ENCODE results near the gene NTNG2.

NTNG2 gene

DNA sequence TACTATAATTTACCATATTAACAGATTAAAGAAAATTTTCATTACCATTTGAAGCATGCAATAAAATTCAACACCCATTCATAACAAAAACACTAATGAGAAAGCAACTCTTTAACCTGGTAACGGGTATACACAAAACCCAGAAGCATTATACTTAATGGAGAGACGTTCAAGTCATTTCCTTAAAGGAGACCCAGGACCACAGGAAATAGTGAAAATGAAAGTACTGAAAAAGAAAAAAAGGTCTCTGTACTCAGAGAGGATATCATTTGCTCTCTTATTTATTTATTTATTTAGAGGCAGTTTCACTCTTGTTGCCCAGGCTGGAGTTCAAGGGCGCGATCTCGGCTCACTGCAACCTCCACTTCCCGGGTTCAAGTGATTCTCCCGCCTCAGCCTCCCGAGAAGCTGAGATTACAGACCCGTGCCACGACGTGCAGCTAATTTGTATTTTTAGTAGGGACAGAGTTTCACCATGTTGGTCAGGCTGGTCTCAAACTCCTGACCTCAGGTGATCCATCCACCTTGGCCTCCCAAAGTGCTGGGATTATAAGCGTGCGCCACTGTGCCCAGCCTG lies 131.4 kb downstream of the NTNG2 start:
- Histone ChIP-seq H3K9me3 (ENCODE audit: control insufficient read depth, low read length) (no peaks in the 10 kb centered on the region), H3K36me3 (ENCODE audit: control insufficient read depth, insufficient read depth, low read length) (peaks cover 72% of the 10 kb centered on the region), H3K4me3 (ENCODE audit: extremely low read depth, insufficient read depth, low read length, poor library complexity, severe bottlenecking) (no peak overlapping the region), H3K27ac (ENCODE audit: low read depth, low read length, severe bottlenecking) (no peak overlapping the region), H3K4me1 (ENCODE audit: control insufficient read depth, insufficient read depth, low read length, poor library complexity, severe bottlenecking) (peaks cover 3% of the 10 kb centered on the region)
- 94 to 99% methylated on average over 11 of the region's 13 CpGs for WGBS, 2 experiments (ENCODE audit: insufficient coverage in 2 of 2)

Measured in mesodermal cell (in vitro differentiated cells).